Endometrial microvascular endothelial cells (primary cell): ENCODE measurements around the gene LRRIQ1. TPM values are rescaled to one million over a fixed set of nuclear protein-coding genes. Genes with fewer than 3 reads are reported as not detected.
"Not testable (repeated sequence)": the region's sequence is repeated elsewhere in the genome, so short reads cannot be mapped to it uniquely, and the experiment has no call there.

Experiments used
- in situ Hi-C: cut with HindIII; loops from 2 replicates; pipeline ENCODE4 v1.10.0; 2017; ENCODE audit warnings: low sequenced_read_pairs, low pct_unique_long_range_greater_than_20kb; ENCODE audit errors: inconsistent ontology term
- total RNA-seq: library from RNA; depleted of rRNA; stranded (reverse); fragments of >200 nt; gene quantifications from one replicate; pipeline ENCODE4 v1.2.3, GENCODE V29; 2015; ENCODE audit errors: inconsistent ontology term

Gene LRRIQ1
- total RNA-seq, 1 donor from 2014 or later, result not detected

DNA sequence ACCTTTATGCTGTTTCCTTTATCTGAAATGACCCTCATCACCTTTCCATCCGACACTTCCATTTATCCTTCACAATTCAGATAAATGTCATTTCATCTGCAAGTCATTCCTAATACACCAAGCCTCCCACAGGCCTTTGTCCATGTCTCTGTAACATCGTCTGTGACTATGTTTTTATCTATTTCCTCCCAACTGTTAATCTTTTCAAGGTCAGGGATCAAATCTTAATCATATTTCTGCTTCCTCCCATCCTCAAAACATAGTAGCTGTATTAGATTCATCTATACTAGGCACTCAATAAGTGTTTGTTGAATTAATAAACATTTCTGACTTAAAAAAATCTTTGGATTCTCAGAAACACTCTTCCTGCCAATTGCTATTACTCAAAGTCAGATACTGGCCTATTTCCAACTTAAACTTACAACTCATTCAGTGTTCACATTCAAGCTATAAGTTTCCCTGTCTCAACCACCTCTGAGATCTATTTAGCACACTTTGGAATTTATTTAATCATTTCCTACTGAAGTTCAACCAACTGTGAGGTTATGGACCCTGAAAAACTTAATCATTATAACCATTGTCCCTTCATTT, 143.6 kb downstream of the LRRIQ1 start:
- in situ Hi-C loops, result no loop called here

DNA sequence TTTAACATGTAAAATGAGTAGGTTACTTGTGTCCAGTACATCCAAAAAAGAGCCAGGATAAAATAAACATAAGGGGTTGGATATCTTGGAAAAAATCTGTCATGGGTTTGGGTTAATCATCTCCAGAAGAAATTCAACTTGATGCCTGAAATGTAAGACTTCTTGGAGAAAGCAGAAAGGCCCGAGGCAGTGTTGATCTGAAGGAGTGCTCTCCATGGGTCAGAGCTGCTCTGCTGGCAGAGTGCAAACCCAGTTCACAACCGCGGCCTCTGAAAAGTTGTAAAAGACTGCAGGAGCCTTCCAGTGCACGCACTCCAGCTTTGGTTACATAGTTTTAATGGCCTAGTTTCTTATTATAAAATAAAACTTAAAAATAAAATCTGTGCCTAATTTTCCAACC, 146.5 kb downstream of the LRRIQ1 start:
- in situ Hi-C loops, result no loop called here

DNA sequence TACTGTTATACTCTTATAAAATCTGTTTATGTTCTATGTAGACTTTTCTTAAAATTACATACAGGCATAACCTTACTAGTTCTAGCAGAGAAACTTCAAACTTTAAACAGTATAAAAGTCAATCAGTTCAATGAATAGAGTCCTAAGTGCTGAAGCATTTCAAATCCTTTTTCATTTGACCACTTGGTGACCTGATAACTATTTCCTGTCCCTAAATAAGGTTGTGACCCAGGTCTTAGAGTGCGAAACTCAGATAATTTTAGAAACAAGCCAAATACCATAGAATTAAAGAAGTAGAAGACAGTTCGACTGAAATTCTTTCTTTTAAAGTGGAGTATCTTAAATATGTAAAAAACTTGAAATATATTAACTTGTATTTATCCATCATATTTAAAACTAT, 147.7 kb downstream of the LRRIQ1 start:
- in situ Hi-C loops, result no loop called here

DNA sequence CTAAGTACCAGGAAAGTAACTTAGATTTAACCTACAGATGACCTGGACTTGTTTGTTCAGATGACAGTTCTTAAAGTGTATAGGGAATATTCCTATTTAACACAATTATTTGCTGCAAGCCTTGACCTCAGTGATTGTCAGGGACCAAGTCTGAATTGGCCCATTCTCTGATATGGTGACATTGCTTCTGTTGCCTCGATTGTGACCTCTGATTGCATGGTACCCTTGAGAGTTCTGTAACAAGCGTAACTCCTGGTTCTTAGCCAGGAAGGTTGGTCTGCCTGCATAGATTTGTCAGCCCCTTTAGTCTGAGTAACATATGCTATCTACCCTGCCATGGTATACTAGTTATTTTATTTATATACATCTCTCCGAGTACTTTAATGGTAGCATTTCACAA, 150.1 kb downstream of the LRRIQ1 start:
- in situ Hi-C loops, result no loop called here

DNA sequence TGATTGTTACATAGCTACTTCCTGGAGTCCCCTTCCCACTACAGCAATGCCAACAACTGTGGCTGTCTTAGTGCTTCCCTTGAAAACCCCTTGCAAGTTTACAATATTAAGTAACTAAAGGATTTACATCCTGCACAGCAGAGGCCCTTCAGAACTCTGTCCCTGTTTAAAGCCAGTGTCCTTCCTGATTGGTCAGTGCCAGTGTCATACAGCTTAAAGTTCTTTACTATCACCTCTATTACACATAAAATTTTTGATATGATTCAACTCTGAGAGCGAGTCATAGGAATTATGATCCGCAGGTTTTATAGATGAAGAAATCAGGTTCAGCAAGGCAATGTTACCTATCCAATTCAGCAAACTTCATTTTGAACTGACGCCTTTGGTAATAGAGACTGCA, 152.5 kb downstream of the LRRIQ1 start:
- in situ Hi-C loops, result no loop called here

DNA sequence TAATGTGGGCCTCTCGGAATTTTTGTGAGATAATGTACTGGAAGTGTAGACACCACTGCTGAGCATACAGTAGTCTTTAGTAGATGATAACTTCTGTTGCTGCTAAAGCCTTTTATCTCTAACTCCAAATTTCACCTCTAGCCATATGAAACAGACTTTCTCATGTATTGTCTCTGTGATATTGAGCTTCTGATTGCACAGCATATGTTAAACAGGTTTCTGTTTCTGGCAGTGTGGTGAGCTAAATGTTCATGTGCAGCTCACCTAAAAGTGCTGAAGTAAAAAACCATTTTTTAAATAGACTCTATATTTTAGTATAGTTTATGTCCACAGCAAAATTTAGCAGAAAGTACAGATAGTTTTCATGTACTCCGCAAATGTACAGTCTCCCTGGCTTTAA, 154.6 kb downstream of the LRRIQ1 start:
- in situ Hi-C loops, result no loop called here

DNA sequence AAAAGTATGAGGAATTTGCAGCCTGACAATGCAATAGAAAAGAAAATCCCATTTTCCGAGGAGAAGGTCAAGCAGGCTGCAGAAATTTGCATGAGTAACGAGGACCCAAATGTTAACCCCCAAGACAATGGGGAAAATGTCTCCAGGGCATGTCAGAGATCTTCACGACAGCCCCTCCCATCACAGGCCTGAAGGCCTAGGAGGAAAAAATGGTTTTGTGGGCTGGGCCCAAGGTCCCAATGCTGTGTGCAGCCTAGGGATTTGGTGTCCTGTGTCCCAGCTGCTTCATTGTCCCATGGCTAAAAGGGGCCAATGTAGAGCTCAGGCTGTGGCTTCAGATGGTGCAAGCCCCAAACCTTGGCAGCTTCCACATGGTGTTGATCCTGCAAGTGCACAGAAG, 167.7 kb downstream of the LRRIQ1 start:
- in situ Hi-C loops, result not testable (repeated sequence)

DNA sequence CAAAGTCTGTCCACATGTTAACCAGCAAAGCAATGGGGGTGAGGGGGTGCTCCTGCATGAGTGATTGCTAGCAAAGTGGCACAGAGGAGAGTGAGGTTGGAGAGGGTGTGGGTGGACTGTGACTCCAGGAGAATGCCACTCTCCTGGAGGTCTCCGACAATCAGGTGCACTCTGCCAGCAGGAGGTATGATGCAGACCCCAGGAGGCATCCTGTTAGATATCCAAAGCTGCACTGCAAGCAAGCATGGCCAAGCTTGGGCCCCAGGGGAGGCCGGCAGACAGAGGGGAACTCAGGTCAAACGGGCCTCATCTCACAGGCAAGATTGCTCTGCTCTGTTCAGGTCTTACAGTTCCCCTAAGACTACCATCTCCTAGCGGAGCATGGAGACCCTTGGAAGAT, 170.4 kb downstream of the LRRIQ1 start:
- in situ Hi-C loops, result no loop called here

DNA sequence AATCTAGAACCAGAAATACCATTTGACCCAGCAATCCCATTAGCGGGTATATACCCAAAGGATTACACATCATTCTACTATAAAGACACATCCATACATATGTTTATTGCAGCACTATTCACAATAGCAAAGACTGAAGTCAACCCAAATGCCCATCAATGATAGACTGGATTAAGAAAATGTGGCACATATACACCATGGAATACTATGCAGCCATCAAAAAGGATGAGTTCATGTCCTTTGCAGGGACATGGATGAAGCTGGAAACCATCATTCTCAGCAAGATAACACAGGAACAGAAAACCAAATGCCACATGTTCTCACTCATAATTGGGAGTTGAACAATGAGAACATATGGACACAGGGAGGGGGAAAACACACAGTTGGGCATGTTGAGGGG, 188.2 kb downstream of the LRRIQ1 start:
- in situ Hi-C loops, result not testable (repeated sequence)

DNA sequence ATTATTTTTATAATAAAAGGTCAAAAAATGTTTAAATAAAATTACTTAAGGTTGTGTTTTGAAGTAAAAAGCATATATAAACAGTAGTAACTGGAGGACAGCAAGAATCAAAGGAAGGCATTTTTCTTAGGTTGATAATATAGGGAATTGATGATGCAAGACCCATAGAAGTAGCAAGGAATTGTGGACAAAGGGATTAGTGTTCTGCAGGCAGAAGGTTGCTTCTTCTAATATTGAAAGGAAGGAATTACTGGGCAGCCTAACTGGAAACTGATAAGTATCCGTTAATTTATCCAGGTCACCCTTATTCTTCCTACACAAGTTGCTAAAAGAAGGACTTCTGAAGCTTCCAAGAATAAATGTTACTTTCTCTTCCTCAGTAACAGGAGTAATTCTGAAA, 189.3 kb downstream of the LRRIQ1 start:
- in situ Hi-C loops, result no loop called here

DNA sequence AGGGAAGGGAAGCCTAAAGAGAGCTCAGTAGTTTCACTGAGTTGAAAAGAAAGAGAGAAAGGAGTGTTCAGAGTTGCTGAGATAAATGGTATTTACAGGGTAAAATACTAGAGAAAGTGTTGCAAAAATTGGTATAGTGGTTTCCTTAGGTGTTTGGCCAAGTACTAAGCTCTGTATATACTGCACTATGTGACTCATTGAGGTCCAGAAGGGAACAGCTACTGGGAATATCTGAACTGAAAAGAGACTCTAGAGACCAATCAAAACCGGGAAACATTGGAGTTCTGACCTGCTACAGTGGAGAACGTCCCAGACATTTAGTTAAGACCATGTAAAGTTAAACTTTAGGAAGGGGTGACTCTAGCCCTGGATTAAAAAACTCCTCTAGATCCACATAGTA, 201.2 kb downstream of the LRRIQ1 start:
- in situ Hi-C loops, result no loop called here

DNA sequence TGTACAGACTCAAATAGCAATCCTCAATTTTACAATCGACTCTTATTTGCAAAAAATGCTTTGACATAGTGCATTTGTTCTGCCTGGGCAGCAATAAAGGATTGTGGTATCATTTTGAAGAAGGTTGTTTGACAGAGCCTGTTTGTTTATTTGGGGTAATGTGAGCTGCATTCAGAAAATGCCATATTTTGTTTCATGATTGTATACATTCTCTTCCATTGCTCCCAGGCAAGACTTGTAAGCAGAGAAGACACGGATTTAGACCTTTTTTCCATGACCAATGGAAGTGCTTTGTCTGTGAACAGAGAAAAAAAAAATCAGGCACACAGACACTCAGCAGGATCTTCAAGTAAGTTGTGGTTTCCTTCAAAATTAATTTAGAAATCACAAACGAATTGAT, 208.4 kb downstream of the LRRIQ1 start:
- in situ Hi-C loops, result no loop called here

DNA sequence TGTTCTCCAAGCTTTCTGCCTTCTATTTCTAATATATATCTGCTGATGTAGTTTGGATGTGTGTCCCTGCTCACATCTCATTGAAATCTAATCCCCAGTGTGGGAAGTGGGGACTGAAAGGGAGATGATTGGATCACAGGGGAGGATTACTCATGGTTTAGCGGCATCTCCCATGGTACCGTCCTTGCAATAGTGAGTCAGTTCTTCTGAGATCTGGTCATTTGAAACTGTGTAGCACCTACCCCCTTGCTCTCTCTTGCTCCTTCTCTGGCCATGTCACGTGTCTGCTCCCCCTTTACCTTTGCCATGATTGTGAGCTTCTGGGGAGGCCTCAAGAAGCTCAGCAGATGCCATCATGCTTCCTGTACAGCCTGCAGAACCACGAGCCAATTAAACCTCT, 217.7 kb downstream of the LRRIQ1 start:
- in situ Hi-C loops, result no loop called here

DNA sequence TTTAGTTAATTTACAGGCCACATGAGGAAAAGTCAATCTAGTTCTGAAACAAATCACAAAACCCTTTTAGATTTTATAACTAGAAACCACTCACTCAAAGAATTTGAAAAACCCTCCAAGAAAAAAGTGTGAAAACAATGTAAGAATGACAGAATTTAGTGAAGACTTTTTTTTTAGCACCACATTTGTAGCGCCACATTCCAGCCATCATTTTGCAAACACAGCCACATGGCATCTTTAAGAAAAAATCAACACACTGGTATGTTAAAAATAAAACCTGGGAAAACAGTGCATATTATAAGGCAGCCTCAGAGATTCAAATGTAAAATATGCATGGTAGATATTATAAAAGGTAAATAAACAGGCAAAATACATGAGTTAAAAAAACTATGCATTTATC, 221.5 kb downstream of the LRRIQ1 start:
- in situ Hi-C loops, result no loop called here

DNA sequence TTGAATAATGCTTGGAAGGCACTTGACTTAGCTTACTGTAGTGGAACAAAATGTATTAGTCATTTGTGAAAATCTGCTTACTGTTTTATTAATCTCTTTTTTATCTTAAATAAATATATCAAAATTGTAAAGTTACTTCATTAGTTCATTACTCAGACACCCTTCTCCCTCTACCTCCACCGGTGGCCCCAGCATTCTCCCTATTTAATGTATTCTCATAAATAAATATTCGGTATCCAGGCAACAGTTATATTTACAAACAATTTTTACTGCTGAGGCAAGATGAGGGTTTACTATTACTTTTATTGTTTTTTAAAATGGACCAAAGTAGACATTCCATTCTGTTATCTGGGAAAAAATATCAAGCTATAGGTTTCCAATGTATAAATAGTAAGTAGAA, 224.3 kb downstream of the LRRIQ1 start:
- in situ Hi-C loops, result no loop called here

DNA sequence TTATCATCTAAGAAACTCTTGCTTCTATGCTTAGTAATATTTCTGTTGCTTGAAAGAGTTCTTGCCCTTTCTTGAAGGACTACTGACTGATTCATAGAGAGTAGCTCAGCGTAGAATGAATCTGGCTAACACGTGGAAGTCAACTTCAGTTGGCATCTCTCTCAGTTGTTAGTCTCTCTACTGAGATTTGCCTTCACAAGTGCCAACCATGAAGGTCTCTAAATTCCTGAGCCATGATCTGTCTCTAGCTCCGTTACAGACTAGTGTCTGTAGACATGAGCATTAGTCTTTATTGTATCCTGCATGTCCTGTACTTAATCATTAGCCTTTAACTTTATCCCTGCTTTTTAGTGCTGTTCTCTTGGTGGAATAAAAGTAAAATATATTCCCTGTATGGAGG, 224.7 kb downstream of the LRRIQ1 start:
- in situ Hi-C loops, result no loop called here

DNA sequence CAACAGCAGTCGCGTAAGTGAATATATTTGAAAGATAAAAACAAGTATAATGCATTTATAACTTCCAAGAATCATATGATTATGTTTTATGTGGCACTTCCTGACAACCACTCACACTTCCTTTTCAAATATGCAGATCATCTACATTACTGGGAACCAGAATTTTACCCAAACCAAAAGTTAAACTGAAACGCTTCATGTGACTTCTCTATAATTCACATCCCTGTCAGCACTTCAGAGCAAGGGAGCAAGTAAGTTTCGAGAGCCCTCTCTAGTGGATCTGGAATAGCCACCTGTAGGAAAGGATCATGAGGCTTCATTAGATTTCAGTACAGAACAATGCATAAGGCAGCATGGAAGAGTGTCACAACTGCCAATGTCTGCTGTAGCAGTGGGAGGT, 230.2 kb downstream of the LRRIQ1 start:
- in situ Hi-C loops, result no loop called here

DNA sequence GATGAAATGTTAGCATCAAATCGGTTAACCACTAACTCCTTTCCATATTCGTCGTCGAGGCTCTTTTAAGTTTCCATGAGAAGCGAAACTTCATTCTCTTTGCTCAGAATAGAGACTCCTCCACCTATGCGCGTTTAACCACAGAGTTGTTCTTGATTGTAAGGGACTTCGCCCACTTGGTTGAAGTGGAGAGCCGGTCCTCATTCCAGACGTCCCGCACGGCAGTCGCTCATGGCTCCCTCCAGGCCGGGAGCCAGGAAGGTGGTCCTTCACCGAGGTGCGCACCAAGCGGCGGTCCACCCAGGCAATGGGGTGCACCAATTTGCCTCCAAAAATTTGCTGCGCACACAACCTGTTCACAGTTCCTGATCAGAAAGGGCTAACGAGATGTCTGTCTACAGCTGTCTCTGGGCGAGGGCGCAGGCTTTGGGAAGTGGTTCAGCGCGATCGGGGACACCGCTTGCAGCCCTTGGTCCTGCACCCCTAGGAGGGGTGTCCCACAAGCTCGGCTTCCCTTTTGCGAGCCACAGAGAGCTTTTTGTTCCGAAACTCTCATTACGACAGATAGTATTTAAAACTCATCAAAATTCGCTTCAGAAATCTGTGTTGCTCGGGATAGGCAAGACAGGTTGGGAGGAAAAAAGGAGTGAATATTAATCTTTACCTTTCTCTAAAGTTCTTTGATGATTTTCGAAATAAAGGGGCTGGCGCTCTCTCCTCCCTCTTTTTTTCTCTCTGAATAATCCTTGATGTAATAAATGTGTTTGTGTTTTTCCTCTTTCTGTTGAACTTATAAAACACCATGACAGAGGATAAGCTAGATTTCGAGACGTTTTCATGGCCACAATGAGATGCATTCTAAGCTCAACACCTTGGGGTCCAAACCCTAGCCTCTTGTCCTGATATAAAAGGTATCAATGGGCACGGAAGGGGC, 237.5 kb downstream of the LRRIQ1 start:
- in situ Hi-C loops, result no loop called here

DNA sequence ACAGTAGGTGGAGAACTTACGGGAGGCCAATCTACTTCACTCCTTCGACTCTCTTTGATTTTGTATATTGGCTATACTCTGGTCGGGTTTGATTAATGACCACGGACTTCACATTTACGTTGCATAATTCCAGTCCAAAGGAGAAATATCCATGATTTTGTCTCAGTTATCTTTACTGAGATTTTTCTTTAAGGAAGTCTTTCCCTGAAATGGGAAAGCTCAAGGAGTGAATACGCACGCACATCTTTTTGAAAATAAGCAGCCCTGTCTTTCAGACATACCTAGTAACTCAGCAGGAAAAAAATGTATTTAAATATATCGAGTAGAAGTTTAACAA, 238.1 kb downstream of the LRRIQ1 start:
- in situ Hi-C loops, result no loop called here

DNA sequence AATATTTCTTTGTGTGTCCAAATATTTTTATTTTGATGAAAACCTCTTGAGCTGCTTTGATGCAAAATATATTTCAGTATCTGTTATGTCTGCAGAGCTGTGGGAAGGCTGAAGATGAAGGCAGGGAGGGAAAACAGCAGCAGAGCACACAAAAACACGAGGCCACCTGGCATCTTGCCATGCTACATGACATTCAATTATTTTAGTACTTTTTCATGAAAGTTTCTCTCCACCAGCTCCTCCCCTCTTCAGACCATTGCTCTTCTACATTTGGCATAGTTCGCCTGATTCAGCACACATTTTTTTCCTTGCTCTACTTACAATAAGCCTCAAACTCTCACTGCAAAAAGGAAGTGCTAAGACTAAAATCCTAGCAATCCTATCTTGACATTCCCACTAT, 239.2 kb downstream of the LRRIQ1 start:
- in situ Hi-C loops, result no loop called here

DNA sequence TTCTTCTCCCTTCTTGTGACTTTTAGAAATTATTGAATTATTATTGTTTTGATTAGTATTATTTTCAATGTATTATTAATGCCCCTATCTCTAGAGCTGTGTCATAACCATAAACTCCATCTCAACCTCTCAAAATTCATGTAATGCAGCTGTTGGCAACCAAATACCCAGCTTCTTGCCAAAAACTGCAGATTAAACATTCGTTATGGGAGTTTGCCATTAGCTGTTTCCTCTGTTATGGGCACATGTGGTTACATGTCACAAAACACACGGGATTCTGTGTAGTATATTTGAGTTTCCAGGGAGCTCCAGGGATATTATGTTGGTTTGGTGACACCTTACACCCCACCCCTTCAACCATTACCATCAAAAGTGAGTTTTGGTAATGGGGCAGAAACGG, 241.0 kb downstream of the LRRIQ1 start:
- in situ Hi-C loops, result no loop called here
